PFSK-1 (cell line): Measurements from ENCODE around the gene CES3.

ENCODE experiments used
- FOXP2 ChIP-seq: optimal IDR thresholded peaks from 2 replicates; pipeline ENCODE3; 2011; ENCODE audit warnings: borderline replicate concordance, control low read depth, inconsistent platforms; ENCODE audit not compliant: insufficient read depth; ENCODE audit errors: extremely low read length, extremely low read depth
- POLR2AphosphoS5 ChIP-seq: IDR thresholded peaks from 2 replicates; pipeline ENCODE4 v1.6.1; 2012; ENCODE audit warnings: low read depth, mild to moderate bottlenecking, control low read depth, low read length, moderate library complexity
- SIN3A ChIP-seq: IDR thresholded peaks from 2 replicates; pipeline ENCODE4 v1.6.1; 2012; ENCODE audit warnings: mild to moderate bottlenecking, low read length, moderate library complexity, borderline replicate concordance; ENCODE audit not compliant: insufficient read depth
- TAF1 ChIP-seq: IDR thresholded peaks from 2 replicates; pipeline ENCODE4 v1.6.1; 2012; ENCODE audit warnings: low read length, control low read depth, borderline replicate concordance; ENCODE audit not compliant: insufficient read depth
- TF ChIP-seq, protein P1 (sequence below), 2 experiments: IDR thresholded peaks; 2 replicates each; pipeline versions ENCODE4 v1.6.1 to v1.8.0; 2011 to 2012; ENCODE audit warnings: low read depth in 2 of 2, low read length in 2 of 2, control low read depth in 1 of 2, inconsistent platforms in 1 of 2, mild to moderate bottlenecking in 1 of 2, moderate library complexity in 1 of 2; ENCODE audit not compliant: insufficient read depth in 1 of 2

CES3 gene

DNA sequence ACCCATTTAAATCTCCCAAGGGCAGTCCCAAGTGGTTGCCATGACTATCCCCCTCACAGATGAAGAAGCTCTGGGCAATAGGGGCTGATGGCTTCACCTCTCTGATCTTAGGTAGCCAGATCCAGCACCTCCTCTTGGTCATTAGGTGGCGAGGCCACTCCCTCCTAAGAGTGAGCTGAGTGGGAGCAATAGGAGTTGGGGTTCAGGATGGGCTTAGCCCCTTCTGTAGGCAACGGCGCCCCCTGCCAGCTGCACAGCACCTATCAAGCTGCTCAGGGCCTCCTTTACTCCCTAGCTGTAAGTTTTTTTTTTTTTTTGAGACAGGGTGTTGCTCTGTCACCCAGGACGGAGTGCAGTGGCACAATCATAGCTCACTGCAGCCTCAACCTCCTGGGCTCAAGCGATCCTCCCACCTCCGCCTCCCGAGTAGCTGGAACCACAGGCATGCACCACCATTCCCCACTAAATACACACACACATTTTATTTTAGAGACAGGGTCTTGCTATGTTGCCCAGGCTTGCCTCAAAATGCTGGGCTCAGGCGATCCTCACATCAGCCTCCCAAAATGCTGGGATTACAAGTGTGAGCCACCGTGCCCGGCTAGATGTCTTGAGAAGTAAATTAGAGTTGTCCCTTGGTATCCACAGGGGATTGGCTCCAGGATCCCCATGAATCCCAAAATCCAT lies 32.2 kb upstream of the CES3 start:
- TF ChIP-seq POLR2AphosphoS5 (no peak), SIN3A (no peak)

- no peak for TF ChIP-seq POLR2AphosphoS5
- no peak for TF ChIP-seq SIN3A
- TF ChIP-seq TAF1, result no peak
- TF ChIP-seq FOXP2, result no peak
- TF ChIP-seq, protein P1, sequence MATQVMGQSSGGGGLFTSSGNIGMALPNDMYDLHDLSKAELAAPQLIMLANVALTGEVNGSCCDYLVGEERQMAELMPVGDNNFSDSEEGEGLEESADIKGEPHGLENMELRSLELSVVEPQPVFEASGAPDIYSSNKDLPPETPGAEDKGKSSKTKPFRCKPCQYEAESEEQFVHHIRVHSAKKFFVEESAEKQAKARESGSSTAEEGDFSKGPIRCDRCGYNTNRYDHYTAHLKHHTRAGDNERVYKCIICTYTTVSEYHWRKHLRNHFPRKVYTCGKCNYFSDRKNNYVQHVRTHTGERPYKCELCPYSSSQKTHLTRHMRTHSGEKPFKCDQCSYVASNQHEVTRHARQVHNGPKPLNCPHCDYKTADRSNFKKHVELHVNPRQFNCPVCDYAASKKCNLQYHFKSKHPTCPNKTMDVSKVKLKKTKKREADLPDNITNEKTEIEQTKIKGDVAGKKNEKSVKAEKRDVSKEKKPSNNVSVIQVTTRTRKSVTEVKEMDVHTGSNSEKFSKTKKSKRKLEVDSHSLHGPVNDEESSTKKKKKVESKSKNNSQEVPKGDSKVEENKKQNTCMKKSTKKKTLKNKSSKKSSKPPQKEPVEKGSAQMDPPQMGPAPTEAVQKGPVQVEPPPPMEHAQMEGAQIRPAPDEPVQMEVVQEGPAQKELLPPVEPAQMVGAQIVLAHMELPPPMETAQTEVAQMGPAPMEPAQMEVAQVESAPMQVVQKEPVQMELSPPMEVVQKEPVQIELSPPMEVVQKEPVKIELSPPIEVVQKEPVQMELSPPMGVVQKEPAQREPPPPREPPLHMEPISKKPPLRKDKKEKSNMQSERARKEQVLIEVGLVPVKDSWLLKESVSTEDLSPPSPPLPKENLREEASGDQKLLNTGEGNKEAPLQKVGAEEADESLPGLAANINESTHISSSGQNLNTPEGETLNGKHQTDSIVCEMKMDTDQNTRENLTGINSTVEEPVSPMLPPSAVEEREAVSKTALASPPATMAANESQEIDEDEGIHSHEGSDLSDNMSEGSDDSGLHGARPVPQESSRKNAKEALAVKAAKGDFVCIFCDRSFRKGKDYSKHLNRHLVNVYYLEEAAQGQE (IDR thresholded peaks at IDR 0.05; ENCODE audit: insufficient read depth in 1 of 2, low read depth in 2 of 2, low read length in 2 of 2), result no peak
These were observed 30.9 kb upstream of the CES3 start for GRCh38 chr16:66930189-66930588.

DNA sequence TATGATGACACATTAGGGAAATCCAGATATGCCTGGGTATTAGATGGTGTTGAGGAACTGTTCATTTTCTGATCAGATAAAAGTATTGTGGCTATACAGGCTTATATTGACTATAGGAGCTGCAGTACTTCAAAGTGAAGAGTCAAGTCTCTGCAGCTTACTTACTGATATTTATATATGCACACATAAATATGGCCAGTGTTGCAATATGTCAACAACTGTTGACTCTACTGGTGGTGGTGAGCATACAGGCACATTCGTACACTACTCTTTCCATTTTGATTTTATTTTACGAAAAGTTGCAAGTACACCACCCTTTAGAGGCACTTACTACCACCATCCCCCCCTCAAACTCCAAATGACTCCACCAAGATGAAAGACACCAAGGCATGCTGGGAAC lies 29.4 kb upstream of the CES3 start:
- TF ChIP-seq, protein P1 (IDR thresholded peaks at IDR 0.05; ENCODE audit: insufficient read depth in 1 of 2, low read depth in 2 of 2, low read length in 2 of 2), result no peak
- TF ChIP-seq SIN3A (no peak), POLR2AphosphoS5 (no peak), TAF1 (no peak), FOXP2 (no peak)

DNA sequence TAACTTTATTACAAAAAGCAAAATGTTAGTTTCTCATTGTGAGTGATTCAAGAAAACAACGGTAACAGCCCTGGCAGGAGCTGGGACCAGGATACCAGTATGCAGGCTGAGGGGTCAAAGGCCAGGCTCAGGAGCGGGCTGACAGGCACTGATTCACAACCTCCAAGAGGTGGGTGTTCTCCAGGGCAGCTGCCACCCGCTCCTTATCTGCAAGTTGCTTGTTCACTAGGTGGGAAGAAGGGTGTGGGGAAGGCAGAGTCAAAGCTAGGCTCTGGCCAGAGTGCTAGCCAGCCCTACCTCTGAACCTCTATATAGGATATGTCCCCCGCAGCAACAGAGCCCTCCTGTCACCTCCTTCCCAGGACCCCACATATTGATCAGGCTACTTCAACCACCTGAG lies 29.0 kb upstream of the CES3 start:
- TF ChIP-seq POLR2AphosphoS5 (no peak), TAF1 (no peak), FOXP2 (no peak), SIN3A (no peak)
- TF ChIP-seq, protein P1 (IDR thresholded peaks at IDR 0.05; ENCODE audit: insufficient read depth in 1 of 2, low read depth in 2 of 2, low read length in 2 of 2), result no peak

DNA sequence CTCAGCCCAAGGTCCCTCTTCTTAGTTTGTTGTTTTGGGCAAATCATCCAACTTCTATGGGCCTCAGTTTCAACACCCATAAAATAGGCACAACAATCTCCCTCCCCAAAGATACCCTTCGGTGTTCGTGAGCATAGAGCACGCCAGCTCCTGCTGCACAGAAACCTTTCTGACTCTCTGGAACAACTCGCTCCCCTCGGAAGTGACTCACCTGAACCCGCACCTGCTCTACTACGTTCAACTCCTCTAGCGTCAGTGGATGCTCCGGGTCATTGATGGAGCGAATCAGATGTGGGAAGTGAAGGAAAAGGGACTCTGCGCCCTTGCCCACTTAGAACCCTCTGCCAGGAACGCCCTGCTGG lies 27.3 kb upstream of the CES3 start:
- TF ChIP-seq FOXP2, result no peak
- TF ChIP-seq TAF1, result no peak
- TF ChIP-seq, protein P1 (IDR thresholded peaks at IDR 0.05; ENCODE audit: insufficient read depth in 1 of 2, low read depth in 2 of 2, low read length in 2 of 2), result no peak
- TF ChIP-seq SIN3A, result no peak
- TF ChIP-seq POLR2AphosphoS5, result no peak
